ENCODE data around the gene ITIH5.

- TF ChIP-seq CTCF (conservative IDR thresholded peaks at IDR 0.05; ENCODE audit: low read length) (no peak), EZH2phosphoT487 (IDR thresholded peaks at IDR 0.05; ENCODE audit: borderline replicate concordance) (no peak)
These were observed 38.6 kb upstream of the ITIH5 start for GRCh38 chr10:7705341-7705740.
